Gastrocnemius medialis (tissue), 4 donors: ENCODE results near the gene LSAMP. TPM values are rescaled to one million over a fixed set of nuclear protein-coding genes. Genes with fewer than 3 reads are reported as not detected.

Source experiments
- ATAC-seq, 2 donors: fragments of 150-250 bp; one replicate each; pipeline ENCODE4 v1.9.1; 2016
- DNase-seq, 2 donors: peaks; one replicate each; pipeline ENCODE4 v3.0.0-alpha.2; 2019
- H3K27ac ChIP-seq, 4 donors: fragments of 200-600 bp; sonication (generic); 1 replicate in 1 of 4; 2 replicates in 3 of 4; pipeline ENCODE4 v1.5.1; 2016 to 2018; ENCODE audit warnings: mild to moderate bottlenecking in 2 of 4, moderate library complexity in 1 of 4
- H3K27me3 ChIP-seq, 3 donors: fragments of 200-600 bp; sonication (generic) in 2 of 3; 1 replicate in 1 of 3; 2 replicates in 2 of 3; pipeline versions ENCODE4 v1.5.1 to v1.6.0; 2016 to 2019; ENCODE audit warnings: mild to moderate bottlenecking in 1 of 3, moderate library complexity in 1 of 3
- H3K36me3 ChIP-seq, 2 donors: fragments of 200-600 bp; sonication (generic) in 1 of 2; one replicate each; pipeline ENCODE4 v1.5.1; 2017 to 2018
- H3K4me1 ChIP-seq, 2 donors: fragments of 200-600 bp; sonication (generic) in 1 of 2; one replicate each; pipeline ENCODE4 v1.5.1; 2016 to 2017; ENCODE audit warnings: mild to moderate bottlenecking in 2 of 2
- H3K4me3 ChIP-seq, 4 donors: fragments of 200-600 bp; sonication (generic) in 3 of 4; 1 replicate in 1 of 4; 2 replicates in 3 of 4; pipeline ENCODE4 v1.5.1; 2016 to 2019; ENCODE audit warnings: mild to moderate bottlenecking in 2 of 4
- H3K9me3 ChIP-seq, 3 donors: fragments of 200-600 bp; sonication (generic) in 2 of 3; 1 replicate in 1 of 3; 2 replicates in 2 of 3; pipeline ENCODE4 v1.5.1; 2016 to 2019
- POLR2A ChIP-seq, 2 donors: fragments of 450-650 bp; IDR thresholded peaks; one replicate each; pipeline ENCODE4 v1.6.1; 2017; ENCODE audit warnings: antibody characterized with exemption in 2 of 2, mild to moderate bottlenecking in 2 of 2, moderate library complexity in 2 of 2
- in situ Hi-C, 4 donors: fragments of 200-750 bp; cut with MboI; loops; one replicate each; pipeline versions ENCODE4 v1.15.0 to v1.8.0; 2017; ENCODE audit warnings: low sequenced_read_pairs in 4 of 4
- intact Hi-C: fragments of 100-400 bp; cut with DNase I; formaldehyde crosslinking; loops from one replicate; pipeline ENCODE4 v1.15.1; 2023; ENCODE audit warnings: low total_unique reads
- total RNA-seq, 4 donors: library from RNA; depleted of rRNA; stranded (reverse); fragments of >200 nt; gene quantifications; one replicate each; pipeline versions ENCODE4 v1.1.0 to v1.2.3, GENCODE V29; 2016
- TF ChIP-seq, protein P1 (sequence below), 5 experiments: fragments of 450-650 bp in 3 of 5; fragments of 200-600 bp in 2 of 5; sonication (generic) in 2 of 5; IDR thresholded peaks in 4 of 5; conservative IDR thresholded peaks in 1 of 5; 1 replicate in 4 of 5; 2 replicates in 1 of 5; pipeline ENCODE4 v1.5.1; 2016 to 2019; ENCODE audit warnings: antibody characterized with exemption in 5 of 5, mild to moderate bottlenecking in 3 of 5, moderate library complexity in 3 of 5

LSAMP gene
- total RNA-seq, 4 donors from 2014 or later, result 0.07 to 0.10 TPM; not detected in 2

GRCh38 chr3:116057400-116058006 lies 387.8 kb downstream of the LSAMP start:
- ATAC-seq (no peak), DNase-seq (no peak)
- Histone ChIP-seq H3K9me3 (no peaks in the 10 kb centered on the region), H3K4me1 (no peaks in the 10 kb centered on the region), H3K27me3 (no peaks in the 10 kb centered on the region), H3K27ac (no peak overlapping the region), H3K36me3 (no peaks in the 10 kb centered on the region), H3K4me3 (no peak overlapping the region)
- intact Hi-C loops, result no loop called here
- TF ChIP-seq, protein P1, sequence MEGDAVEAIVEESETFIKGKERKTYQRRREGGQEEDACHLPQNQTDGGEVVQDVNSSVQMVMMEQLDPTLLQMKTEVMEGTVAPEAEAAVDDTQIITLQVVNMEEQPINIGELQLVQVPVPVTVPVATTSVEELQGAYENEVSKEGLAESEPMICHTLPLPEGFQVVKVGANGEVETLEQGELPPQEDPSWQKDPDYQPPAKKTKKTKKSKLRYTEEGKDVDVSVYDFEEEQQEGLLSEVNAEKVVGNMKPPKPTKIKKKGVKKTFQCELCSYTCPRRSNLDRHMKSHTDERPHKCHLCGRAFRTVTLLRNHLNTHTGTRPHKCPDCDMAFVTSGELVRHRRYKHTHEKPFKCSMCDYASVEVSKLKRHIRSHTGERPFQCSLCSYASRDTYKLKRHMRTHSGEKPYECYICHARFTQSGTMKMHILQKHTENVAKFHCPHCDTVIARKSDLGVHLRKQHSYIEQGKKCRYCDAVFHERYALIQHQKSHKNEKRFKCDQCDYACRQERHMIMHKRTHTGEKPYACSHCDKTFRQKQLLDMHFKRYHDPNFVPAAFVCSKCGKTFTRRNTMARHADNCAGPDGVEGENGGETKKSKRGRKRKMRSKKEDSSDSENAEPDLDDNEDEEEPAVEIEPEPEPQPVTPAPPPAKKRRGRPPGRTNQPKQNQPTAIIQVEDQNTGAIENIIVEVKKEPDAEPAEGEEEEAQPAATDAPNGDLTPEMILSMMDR (IDR thresholded peaks at IDR 0.05 in 4 of 5, conservative IDR thresholded peaks at IDR 0.05 in 1 of 5), result no peak
- no peak for TF ChIP-seq POLR2A (IDR thresholded peaks at IDR 0.05)
- in situ Hi-C loops, result no loop called here

GRCh38 chr3:116056280-116056679 lies 389.0 kb downstream of the LSAMP start:
- H3K9me3 ChIP-seq, result no peaks in the 10 kb centered on the region
- no peak for TF ChIP-seq POLR2A (IDR thresholded peaks at IDR 0.05)
- TF ChIP-seq, protein P1 (IDR thresholded peaks at IDR 0.05 in 4 of 5, conservative IDR thresholded peaks at IDR 0.05 in 1 of 5), result no peak
- no peaks in the 10 kb centered on the region for H3K27me3 ChIP-seq
- intact Hi-C loops, result no loop called here
- in situ Hi-C loops, result no loop called here
- no peaks in the 10 kb centered on the region for H3K36me3 ChIP-seq
- H3K4me1 ChIP-seq, result no peaks in the 10 kb centered on the region
- no peak for ATAC-seq
- DNase-seq, result no peak
- H3K27ac ChIP-seq, result no peak overlapping the region
- H3K4me3 ChIP-seq, result no peak overlapping the region

- in situ Hi-C loops (no loop called here), intact Hi-C loops (no loop called here)
- H3K4me1 ChIP-seq, result no peaks in the 10 kb centered on the region
- no peaks in the 10 kb centered on the region for H3K9me3 ChIP-seq
- no peak for DNase-seq
- H3K36me3 ChIP-seq, result no peaks in the 10 kb centered on the region
- no peaks in the 10 kb centered on the region for H3K27me3 ChIP-seq
- TF ChIP-seq, protein P1 (IDR thresholded peaks at IDR 0.05 in 4 of 5, conservative IDR thresholded peaks at IDR 0.05 in 1 of 5), result no peak
- no peak for TF ChIP-seq POLR2A (IDR thresholded peaks at IDR 0.05)
- no peak overlapping the region for H3K4me3 ChIP-seq
- no peak overlapping the region for H3K27ac ChIP-seq
- no peak for ATAC-seq
These were observed 392.3 kb downstream of the LSAMP start for GRCh38 chr3:116053017-116053416.

DNA sequence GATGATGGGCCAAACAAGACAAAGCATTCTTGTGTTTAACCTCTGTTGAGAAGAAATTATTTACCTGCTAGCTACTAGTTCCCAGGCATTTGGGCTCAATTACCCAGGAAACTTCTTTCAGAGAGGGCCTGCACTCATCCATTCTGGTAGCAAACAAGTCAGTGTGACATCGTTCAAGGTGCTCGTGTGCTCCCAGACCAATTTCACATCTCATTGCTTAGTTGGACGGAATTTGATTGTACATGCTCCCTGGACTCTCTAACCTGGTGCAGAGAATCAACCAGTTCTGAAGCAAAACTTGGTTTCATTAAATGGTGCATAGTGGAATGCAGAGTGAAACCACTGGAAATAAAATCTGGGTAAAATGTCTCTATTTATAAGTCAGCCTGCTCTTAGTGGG lies 392.7 kb downstream of the LSAMP start:
- Histone ChIP-seq H3K4me1 (no peaks in the 10 kb centered on the region), H3K27ac (no peak overlapping the region), H3K9me3 (no peaks in the 10 kb centered on the region), H3K27me3 (no peaks in the 10 kb centered on the region), H3K36me3 (no peaks in the 10 kb centered on the region), H3K4me3 (no peak overlapping the region)
- in situ Hi-C loops, result no loop called here
- intact Hi-C loops, result no loop called here
- TF ChIP-seq POLR2A (IDR thresholded peaks at IDR 0.05), result no peak
- TF ChIP-seq, protein P1 (IDR thresholded peaks at IDR 0.05 in 4 of 5, conservative IDR thresholded peaks at IDR 0.05 in 1 of 5), result no peak
- ATAC-seq, result no peak
- no peak for DNase-seq

DNA sequence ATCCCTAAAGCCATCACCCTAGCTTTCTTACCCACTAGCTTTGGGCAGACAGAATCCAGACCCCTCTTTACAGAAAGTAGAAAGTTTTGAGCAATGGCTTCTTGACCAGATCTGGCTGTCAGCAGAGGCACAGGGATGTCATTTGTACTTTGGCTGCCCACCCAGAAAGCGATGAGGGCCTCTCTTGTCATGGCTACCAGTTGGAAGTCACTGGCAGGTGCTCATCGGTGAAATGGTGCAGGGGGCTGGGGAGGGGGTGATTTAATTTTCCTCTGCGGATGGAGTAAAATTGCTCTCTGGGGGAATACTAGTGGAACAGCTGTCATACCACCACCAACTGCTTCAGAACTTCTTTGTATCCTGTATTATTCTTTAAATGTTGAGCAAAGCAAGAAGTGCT lies 393.7 kb downstream of the LSAMP start:
- H3K9me3 ChIP-seq, result no peaks in the 10 kb centered on the region
- H3K27me3 ChIP-seq, result no peaks in the 10 kb centered on the region
- in situ Hi-C loops (no loop called here), intact Hi-C loops (no loop called here)
- H3K4me3 ChIP-seq, result no peak overlapping the region
- TF ChIP-seq, protein P1 (IDR thresholded peaks at IDR 0.05 in 4 of 5, conservative IDR thresholded peaks at IDR 0.05 in 1 of 5), result no peak
- TF ChIP-seq POLR2A (IDR thresholded peaks at IDR 0.05), result no peak
- H3K4me1 ChIP-seq, result no peaks in the 10 kb centered on the region
- H3K36me3 ChIP-seq, result no peaks in the 10 kb centered on the region
- ATAC-seq, result no peak
- no peak overlapping the region for H3K27ac ChIP-seq
- no peak for DNase-seq
